ENCODE data around the gene COL9A1. TPM values are rescaled to one million over a fixed set of nuclear protein-coding genes. Genes with fewer than 3 reads are reported as not detected.

The COL9A1 gene
- total RNA-seq, 4 donors from 2014 or later, result not detected

DNA sequence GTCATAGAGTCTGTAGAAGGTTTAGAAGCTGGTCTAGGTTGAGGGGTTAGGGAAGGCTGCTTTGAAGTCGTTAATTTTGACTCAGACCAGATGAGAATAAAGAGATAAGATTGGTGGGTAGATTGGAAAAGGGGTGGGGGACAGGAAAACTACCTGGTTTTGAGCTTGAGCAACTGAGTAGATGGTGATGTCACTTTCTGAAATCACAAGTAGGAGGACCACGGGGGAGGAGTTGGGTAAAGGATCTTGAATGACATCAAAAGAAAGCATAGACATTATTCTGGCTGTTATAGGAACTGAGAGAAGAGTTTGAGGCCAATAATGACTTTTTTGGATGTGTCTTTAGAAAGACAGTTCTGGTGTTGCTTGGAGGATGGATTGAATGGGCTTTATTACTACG, 4.1 kb upstream of the COL9A1 start:
- TF ChIP-seq POLR2A (IDR thresholded peaks at IDR 0.05), result no peak
- TF ChIP-seq, protein P1, sequence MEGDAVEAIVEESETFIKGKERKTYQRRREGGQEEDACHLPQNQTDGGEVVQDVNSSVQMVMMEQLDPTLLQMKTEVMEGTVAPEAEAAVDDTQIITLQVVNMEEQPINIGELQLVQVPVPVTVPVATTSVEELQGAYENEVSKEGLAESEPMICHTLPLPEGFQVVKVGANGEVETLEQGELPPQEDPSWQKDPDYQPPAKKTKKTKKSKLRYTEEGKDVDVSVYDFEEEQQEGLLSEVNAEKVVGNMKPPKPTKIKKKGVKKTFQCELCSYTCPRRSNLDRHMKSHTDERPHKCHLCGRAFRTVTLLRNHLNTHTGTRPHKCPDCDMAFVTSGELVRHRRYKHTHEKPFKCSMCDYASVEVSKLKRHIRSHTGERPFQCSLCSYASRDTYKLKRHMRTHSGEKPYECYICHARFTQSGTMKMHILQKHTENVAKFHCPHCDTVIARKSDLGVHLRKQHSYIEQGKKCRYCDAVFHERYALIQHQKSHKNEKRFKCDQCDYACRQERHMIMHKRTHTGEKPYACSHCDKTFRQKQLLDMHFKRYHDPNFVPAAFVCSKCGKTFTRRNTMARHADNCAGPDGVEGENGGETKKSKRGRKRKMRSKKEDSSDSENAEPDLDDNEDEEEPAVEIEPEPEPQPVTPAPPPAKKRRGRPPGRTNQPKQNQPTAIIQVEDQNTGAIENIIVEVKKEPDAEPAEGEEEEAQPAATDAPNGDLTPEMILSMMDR (IDR thresholded peaks at IDR 0.05), result no peak
- Histone ChIP-seq H3K4me1 (no peaks in the 10 kb centered on the region), H3K27ac (no peak overlapping the region), H3K9me3 (no peaks in the 10 kb centered on the region), H3K27me3 (no peaks in the 10 kb centered on the region), H3K4me3 (no peak overlapping the region), H3K36me3 (no peaks in the 10 kb centered on the region)
- no peak for DNase-seq

DNA sequence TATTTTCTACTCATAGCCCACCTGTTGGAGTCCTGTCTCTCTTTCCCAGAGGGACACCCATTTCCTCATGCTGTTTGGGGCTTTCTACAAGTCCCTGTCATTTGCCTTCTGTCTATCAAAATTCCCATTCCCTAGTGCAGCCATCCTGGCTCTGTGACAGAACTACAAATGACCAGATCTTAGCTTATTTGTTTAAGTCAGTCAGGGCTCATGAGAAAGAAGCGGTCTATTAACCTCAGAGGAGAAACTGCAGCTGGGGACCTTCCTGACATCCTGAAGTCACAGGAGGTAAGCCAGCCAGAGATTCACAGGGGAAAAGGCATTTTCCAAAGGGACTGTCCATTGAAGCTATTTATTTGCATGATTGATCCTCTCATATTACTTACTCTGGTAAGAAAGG, 1.7 kb upstream of the COL9A1 start:
- TF ChIP-seq, protein P1 (IDR thresholded peaks at IDR 0.05), result no peak
- no peak for TF ChIP-seq POLR2A (IDR thresholded peaks at IDR 0.05)
- Histone ChIP-seq H3K9me3 (no peaks in the 10 kb centered on the region), H3K36me3 (no peaks in the 10 kb centered on the region)

GRCh38 chr6:70299456-70299855, 3.4 kb downstream of the COL9A1 start:
- DNase-seq, result no peak
- TF ChIP-seq POLR2A (IDR thresholded peaks at IDR 0.05), result no peak
- TF ChIP-seq, protein P1 (IDR thresholded peaks at IDR 0.05), result no peak
- no peaks in the 10 kb centered on the region for H3K9me3 ChIP-seq

More for the DNA sequence above, 1.7 kb upstream of the COL9A1 start:
- no peak for DNase-seq
- Histone ChIP-seq H3K4me3 (no peak overlapping the region), H3K4me1 (no peaks in the 10 kb centered on the region), H3K27me3 (no peaks in the 10 kb centered on the region), H3K27ac (no peak overlapping the region)

DNA sequence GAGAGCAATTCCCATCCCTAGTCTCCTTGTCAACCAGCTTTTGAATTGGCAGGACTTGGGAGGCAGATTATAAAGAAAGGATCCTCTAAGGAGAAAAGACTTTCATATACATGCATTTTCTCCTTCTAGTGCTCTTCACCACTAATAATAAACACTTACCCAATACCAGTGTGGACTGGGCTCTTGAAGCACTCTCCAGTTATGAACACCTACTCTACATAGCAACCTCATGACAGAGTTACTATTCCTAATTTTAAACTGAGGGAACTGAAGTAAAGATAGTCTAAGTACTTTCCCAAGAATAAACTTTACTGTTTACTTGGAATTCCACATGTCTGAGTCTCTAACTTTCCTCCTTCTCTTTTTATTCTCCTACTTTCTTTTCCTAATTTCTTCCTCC, 4.8 kb downstream of the COL9A1 start:
- H3K4me1 ChIP-seq, result no peaks in the 10 kb centered on the region
- H3K4me3 ChIP-seq, result no peak overlapping the region
- no peaks in the 10 kb centered on the region for H3K27me3 ChIP-seq
- H3K9me3 ChIP-seq, result no peaks in the 10 kb centered on the region
- TF ChIP-seq POLR2A (IDR thresholded peaks at IDR 0.05), result no peak
- TF ChIP-seq, protein P1 (IDR thresholded peaks at IDR 0.05), result no peak
- no peak for DNase-seq
- H3K27ac ChIP-seq, result no peak overlapping the region
- no peaks in the 10 kb centered on the region for H3K36me3 ChIP-seq

More at GRCh38 chr6:70299456-70299855, 3.4 kb downstream of the COL9A1 start:
- Histone ChIP-seq H3K27me3 (no peaks in the 10 kb centered on the region), H3K27ac (no peak overlapping the region), H3K36me3 (no peaks in the 10 kb centered on the region), H3K4me1 (no peaks in the 10 kb centered on the region), H3K4me3 (no peak overlapping the region)

DNA sequence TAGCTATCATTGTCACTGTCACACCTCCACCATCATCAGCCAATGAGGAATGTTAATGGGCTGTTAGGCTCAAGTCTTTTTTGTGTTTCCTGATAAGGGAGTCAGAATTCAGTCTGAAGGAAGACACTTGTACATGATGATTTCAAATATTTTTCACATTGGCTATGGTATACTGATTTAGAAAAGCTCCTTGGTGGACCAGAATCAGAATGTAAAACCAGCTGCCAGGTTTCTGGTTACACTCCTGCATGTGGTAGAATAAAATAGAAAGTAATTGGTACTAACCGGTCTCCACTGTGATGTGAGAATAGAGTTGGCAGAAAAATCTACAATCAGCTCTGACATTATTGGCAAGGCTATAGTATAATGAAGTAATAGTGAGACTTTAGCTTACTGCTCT, 10.7 kb downstream of the COL9A1 start:
- no peak for DNase-seq
- H3K27me3 ChIP-seq, result no peaks in the 10 kb centered on the region
- TF ChIP-seq, protein P1 (IDR thresholded peaks at IDR 0.05), result no peak
- no peak for TF ChIP-seq POLR2A (IDR thresholded peaks at IDR 0.05)
- H3K36me3 ChIP-seq, result no peaks in the 10 kb centered on the region
- no peak overlapping the region for H3K4me3 ChIP-seq
- no peaks in the 10 kb centered on the region for H3K9me3 ChIP-seq
- no peaks in the 10 kb centered on the region for H3K4me1 ChIP-seq
- H3K27ac ChIP-seq, result no peak overlapping the region

DNA sequence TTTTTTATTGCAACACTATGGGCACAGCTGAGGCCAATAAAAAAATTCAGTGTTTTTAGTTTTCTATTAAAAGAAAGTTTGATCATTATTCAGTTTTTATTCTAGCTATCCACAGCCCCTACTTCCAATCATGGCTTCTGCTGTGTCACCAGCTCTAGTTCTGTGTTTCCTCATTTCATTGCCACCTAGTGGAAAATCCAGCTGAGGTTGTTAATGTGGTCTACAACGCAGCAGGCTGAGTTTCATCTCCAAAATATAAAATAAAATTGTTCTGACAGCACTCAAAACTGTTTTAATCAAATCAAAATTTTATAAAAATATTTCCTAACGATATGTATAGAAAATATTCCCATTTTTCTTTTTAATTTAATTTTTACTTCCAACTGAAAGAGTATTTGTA, 13.6 kb downstream of the COL9A1 start:
- Histone ChIP-seq H3K27ac (no peak overlapping the region), H3K4me3 (no peak overlapping the region), H3K9me3 (no peaks in the 10 kb centered on the region), H3K36me3 (no peaks in the 10 kb centered on the region), H3K4me1 (no peaks in the 10 kb centered on the region), H3K27me3 (no peaks in the 10 kb centered on the region)
- no peak for TF ChIP-seq POLR2A (IDR thresholded peaks at IDR 0.05)
- TF ChIP-seq, protein P1 (IDR thresholded peaks at IDR 0.05), result peak in 1 of 6 experiments; percentile 17
- no peak for DNase-seq
